HepG2 (cell line): ENCODE results near the gene LDB3. TPM values are rescaled to one million over a fixed set of nuclear protein-coding genes. Genes with fewer than 3 reads are reported as not detected.

Experiments
- CEBPB ChIP-seq: IDR thresholded peaks from 2 replicates; pipeline ENCODE4 v1.6.1; 2011; ENCODE audit warnings: low read depth, low read length, improper control_type of control experiment, borderline replicate concordance
- EEA1 ChIP-seq: sonication (generic); formaldehyde crosslinking; IDR thresholded peaks from 2 replicates; pipeline ENCODE4 v1.5.1; 2020; ENCODE audit warnings: mild to moderate bottlenecking, missing genetic modification reagents, borderline replicate concordance
- GZF1 ChIP-seq: sonication (generic); formaldehyde crosslinking; IDR thresholded peaks from 2 replicates; pipeline ENCODE4 v1.5.1; 2020; ENCODE audit warnings: mild to moderate bottlenecking, missing genetic modification reagents
- HNRNPL ChIP-seq: fragments of 200-400 bp; formaldehyde crosslinking; IDR thresholded peaks from 2 replicates; pipeline ENCODE4 v1.6.1; 2017; ENCODE audit warnings: mild to moderate bottlenecking, low read depth, low read length
- KLF15 ChIP-seq: sonication (generic); formaldehyde crosslinking; IDR thresholded peaks from 2 replicates; pipeline ENCODE4 v1.8.1; 2023; ENCODE audit warnings: borderline replicate concordance, mild to moderate bottlenecking, inconsistent platforms, missing genetic modification reagents, mixed read lengths
- NR2C2 ChIP-seq: sonication (generic); formaldehyde crosslinking; IDR thresholded peaks from 2 replicates; pipeline ENCODE4 v1.4.0; 2020; ENCODE audit warnings: missing genetic modification reagents, mild to moderate bottlenecking, moderate library complexity, borderline replicate concordance
- RARA ChIP-seq: IDR thresholded peaks from 2 replicates; pipeline ENCODE4 v1.6.1; 2016; ENCODE audit warnings: missing genetic modification reagents, missing compliant biosample characterization
- SATB2 ChIP-seq: sonication (generic); formaldehyde crosslinking; IDR thresholded peaks from 2 replicates; pipeline ENCODE4 v1.5.0; 2020; ENCODE audit warnings: missing genetic modification reagents
- SMARCC2 ChIP-seq: fragments of 450-650 bp; IDR thresholded peaks from 2 replicates; pipeline ENCODE4 v1.6.1; 2017; ENCODE audit warnings: antibody characterized with exemption, mild to moderate bottlenecking
- SRSF4 ChIP-seq: fragments of 200-400 bp; formaldehyde crosslinking; IDR thresholded peaks from one replicate; pipeline ENCODE4 v1.6.1; 2018; ENCODE audit warnings: mild to moderate bottlenecking, low read depth, low read length, moderate library complexity; ENCODE audit not compliant: poor library complexity, severe bottlenecking
- TGIF2 ChIP-seq: IDR thresholded peaks from 2 replicates; pipeline ENCODE4 v1.6.1; 2016; ENCODE audit warnings: control low read depth, missing compliant biosample characterization
- WIZ ChIP-seq: sonication (generic); formaldehyde crosslinking; IDR thresholded peaks from 2 replicates; pipeline ENCODE4 v1.5.1; 2020; ENCODE audit warnings: mild to moderate bottlenecking, missing genetic modification reagents
- ZNF121 ChIP-seq: sonication (generic); formaldehyde crosslinking; IDR thresholded peaks from 2 replicates; pipeline ENCODE4 v1.5.0; 2020; ENCODE audit warnings: mild to moderate bottlenecking, missing genetic modification reagents
- ZNF33A ChIP-seq: sonication (generic); formaldehyde crosslinking; IDR thresholded peaks from 2 replicates; pipeline ENCODE4 v1.5.1; 2020; ENCODE audit warnings: missing genetic modification reagents, mild to moderate bottlenecking, moderate library complexity, borderline replicate concordance
- ZNF75D ChIP-seq: sonication (generic); formaldehyde crosslinking; IDR thresholded peaks from 2 replicates; pipeline ENCODE4 v1.8.1; 2023; ENCODE audit warnings: missing genetic modification reagents, mild to moderate bottlenecking, borderline replicate concordance
- ZNF773 ChIP-seq: sonication (generic); formaldehyde crosslinking; IDR thresholded peaks from 2 replicates; pipeline ENCODE4 v1.4.0; 2020; ENCODE audit warnings: missing genetic modification reagents, borderline replicate concordance
- ZSCAN30 ChIP-seq: sonication (generic); formaldehyde crosslinking; IDR thresholded peaks from 2 replicates; pipeline ENCODE4 v1.5.0; 2020; ENCODE audit warnings: mild to moderate bottlenecking, missing genetic modification reagents
- polyA plus RNA-seq, 8 experiments: library from polyadenylated mRNA; depleted of rRNA in 3 of 8; stranded (reverse) in 7 of 8; unstranded in 1 of 8; fragments of >200 nt; fragmentation: Illumina TruSeq in 4 of 8; extraction: Trizol in 4 of 8; gene quantifications; 2 replicates each; pipeline versions ENCODE4 v1.2.1 to v1.2.3, GENCODE V29; 2011 to 2016; ENCODE audit warnings: low read depth in 4 of 8, missing spikeins in 1 of 8, mixed read lengths in 1 of 8; ENCODE audit not compliant: insufficient read depth in 1 of 8
- total RNA-seq, 5 experiments: library from RNA; depleted of rRNA; stranded (reverse); fragments of >200 nt; fragmentation: Illumina TruSeq; extraction: Trizol; gene quantifications; 2 replicates each; pipeline ENCODE4 v1.2.3, GENCODE V29; 2016; ENCODE audit warnings: low read depth in 1 of 5
- TF ChIP-seq, protein P1 (sequence below): sonication (generic); formaldehyde crosslinking; IDR thresholded peaks from 2 replicates; pipeline ENCODE4 v1.4.0; 2020; ENCODE audit warnings: mild to moderate bottlenecking, missing genetic modification reagents
- TF ChIP-seq, protein P2 (sequence below): sonication (generic); formaldehyde crosslinking; conservative IDR thresholded peaks from 2 replicates; pipeline ENCODE4 v1.4.0; 2020; ENCODE audit warnings: missing genetic modification reagents
- TF ChIP-seq, protein P3 (sequence below): sonication (generic); formaldehyde crosslinking; IDR thresholded peaks from 2 replicates; pipeline ENCODE4 v1.4.0; 2020; ENCODE audit warnings: missing genetic modification reagents, low read depth, mild to moderate bottlenecking, borderline replicate concordance
- TF ChIP-seq, protein P4 (sequence below): sonication (generic); formaldehyde crosslinking; IDR thresholded peaks from 2 replicates; pipeline ENCODE4 v1.4.0; 2020; ENCODE audit warnings: missing genetic modification reagents
- TF ChIP-seq, protein P5 (sequence below): IDR thresholded peaks from 2 replicates; pipeline ENCODE4 v1.6.1; 2018; ENCODE audit warnings: missing genetic modification reagents

The LDB3 gene
- total and polyA plus RNA-seq, 2 of the 13 experiments (the other 11 are each of a cell fraction or from before 2014, with no cell fraction given) = not detected

DNA sequence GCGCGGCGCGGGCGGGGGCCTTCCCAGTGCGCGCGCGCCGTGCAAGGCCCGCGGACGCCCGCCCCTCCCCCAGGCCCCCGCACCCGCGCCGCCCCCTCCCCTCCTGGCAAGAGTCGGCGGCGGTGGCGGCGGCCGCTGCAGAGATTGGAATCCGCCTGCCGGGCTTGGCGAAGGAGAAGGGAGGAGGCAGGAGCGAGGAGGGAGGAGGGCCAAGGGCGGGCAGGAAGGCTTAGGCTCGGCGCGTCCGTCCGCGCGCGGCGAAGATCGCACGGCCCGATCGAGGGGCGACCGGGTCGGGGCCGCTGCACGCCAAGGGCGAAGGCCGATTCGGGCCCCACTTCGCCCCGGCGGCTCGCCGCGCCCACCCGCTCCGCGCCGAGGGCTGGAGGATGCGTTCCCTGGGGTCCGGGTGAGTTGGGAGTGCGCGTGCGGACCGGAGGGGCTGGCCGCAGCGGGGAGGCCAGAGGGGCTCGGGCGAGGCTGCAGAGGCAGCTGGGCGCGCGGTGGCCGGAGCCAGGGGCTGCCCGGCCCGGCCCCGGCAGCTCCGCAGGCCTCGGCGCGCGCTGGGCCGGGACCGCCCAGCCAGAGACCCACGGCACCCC is 88.3 kb downstream of the LDB3 start, which contains the start of gene BMPR1A (continued):
- TF ChIP-seq, protein P1, sequence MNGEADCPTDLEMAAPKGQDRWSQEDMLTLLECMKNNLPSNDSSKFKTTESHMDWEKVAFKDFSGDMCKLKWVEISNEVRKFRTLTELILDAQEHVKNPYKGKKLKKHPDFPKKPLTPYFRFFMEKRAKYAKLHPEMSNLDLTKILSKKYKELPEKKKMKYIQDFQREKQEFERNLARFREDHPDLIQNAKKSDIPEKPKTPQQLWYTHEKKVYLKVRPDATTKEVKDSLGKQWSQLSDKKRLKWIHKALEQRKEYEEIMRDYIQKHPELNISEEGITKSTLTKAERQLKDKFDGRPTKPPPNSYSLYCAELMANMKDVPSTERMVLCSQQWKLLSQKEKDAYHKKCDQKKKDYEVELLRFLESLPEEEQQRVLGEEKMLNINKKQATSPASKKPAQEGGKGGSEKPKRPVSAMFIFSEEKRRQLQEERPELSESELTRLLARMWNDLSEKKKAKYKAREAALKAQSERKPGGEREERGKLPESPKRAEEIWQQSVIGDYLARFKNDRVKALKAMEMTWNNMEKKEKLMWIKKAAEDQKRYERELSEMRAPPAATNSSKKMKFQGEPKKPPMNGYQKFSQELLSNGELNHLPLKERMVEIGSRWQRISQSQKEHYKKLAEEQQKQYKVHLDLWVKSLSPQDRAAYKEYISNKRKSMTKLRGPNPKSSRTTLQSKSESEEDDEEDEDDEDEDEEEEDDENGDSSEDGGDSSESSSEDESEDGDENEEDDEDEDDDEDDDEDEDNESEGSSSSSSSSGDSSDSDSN (CRISPR knock-in tag) = peak; percentile 71; the same call in 1 of the 2 replicates
- no peak for TF ChIP-seq KLF15 (CRISPR knock-in tag)
- TF ChIP-seq CEBPB = no peak
- TF ChIP-seq GZF1 (CRISPR knock-in tag) = no peak
- no peak for TF ChIP-seq ZSCAN30 (CRISPR knock-in tag)
- TF ChIP-seq, protein P2, sequence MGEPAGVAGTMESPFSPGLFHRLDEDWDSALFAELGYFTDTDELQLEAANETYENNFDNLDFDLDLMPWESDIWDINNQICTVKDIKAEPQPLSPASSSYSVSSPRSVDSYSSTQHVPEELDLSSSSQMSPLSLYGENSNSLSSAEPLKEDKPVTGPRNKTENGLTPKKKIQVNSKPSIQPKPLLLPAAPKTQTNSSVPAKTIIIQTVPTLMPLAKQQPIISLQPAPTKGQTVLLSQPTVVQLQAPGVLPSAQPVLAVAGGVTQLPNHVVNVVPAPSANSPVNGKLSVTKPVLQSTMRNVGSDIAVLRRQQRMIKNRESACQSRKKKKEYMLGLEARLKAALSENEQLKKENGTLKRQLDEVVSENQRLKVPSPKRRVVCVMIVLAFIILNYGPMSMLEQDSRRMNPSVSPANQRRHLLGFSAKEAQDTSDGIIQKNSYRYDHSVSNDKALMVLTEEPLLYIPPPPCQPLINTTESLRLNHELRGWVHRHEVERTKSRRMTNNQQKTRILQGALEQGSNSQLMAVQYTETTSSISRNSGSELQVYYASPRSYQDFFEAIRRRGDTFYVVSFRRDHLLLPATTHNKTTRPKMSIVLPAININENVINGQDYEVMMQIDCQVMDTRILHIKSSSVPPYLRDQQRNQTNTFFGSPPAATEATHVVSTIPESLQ (CRISPR knock-in tag) = no peak
- TF ChIP-seq SRSF4 = no peak
- TF ChIP-seq, protein P3, sequence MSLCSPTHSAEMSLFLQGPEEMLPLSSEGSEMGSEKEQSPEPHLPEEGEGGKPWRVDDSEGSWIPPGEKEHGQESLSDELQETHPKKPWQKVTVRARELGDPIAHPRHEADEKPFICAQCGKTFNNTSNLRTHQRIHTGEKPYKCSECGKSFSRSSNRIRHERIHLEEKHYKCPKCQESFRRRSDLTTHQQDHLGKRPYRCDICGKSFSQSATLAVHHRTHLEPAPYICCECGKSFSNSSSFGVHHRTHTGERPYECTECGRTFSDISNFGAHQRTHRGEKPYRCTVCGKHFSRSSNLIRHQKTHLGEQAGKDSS (CRISPR knock-in tag) = 0 out of 2 replicates have a peak, but pooled peaks have one; percentile 17
- 0 out of 2 replicates have a peak, but pooled peaks have one; percentile 10 for TF ChIP-seq RARA (CRISPR knock-in tag)
- no peak for TF ChIP-seq WIZ (CRISPR knock-in tag)
- TF ChIP-seq ZNF75D (CRISPR knock-in tag) = no peak
- no peak for TF ChIP-seq EEA1 (CRISPR knock-in tag)
- TF ChIP-seq HNRNPL = 0 out of 2 replicates have a peak, but pooled peaks have one; percentile 30
- TF ChIP-seq ZNF773 = no peak
- TF ChIP-seq ZNF121 = no peak
- TF ChIP-seq NR2C2 = no peak
- no peak for TF ChIP-seq SATB2 (CRISPR knock-in tag)
- TF ChIP-seq, protein P4, sequence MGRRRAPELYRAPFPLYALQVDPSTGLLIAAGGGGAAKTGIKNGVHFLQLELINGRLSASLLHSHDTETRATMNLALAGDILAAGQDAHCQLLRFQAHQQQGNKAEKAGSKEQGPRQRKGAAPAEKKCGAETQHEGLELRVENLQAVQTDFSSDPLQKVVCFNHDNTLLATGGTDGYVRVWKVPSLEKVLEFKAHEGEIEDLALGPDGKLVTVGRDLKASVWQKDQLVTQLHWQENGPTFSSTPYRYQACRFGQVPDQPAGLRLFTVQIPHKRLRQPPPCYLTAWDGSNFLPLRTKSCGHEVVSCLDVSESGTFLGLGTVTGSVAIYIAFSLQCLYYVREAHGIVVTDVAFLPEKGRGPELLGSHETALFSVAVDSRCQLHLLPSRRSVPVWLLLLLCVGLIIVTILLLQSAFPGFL (CRISPR knock-in tag) = no peak
- TF ChIP-seq, protein P5, sequence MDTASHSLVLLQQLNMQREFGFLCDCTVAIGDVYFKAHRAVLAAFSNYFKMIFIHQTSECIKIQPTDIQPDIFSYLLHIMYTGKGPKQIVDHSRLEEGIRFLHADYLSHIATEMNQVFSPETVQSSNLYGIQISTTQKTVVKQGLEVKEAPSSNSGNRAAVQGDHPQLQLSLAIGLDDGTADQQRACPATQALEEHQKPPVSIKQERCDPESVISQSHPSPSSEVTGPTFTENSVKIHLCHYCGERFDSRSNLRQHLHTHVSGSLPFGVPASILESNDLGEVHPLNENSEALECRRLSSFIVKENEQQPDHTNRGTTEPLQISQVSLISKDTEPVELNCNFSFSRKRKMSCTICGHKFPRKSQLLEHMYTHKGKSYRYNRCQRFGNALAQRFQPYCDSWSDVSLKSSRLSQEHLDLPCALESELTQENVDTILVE = no peak
- no peak for TF ChIP-seq SMARCC2
- TF ChIP-seq TGIF2 (CRISPR knock-in tag) = no peak
- TF ChIP-seq ZNF33A = no peak
